ENCODE results near the gene EIF5. TPM values are rescaled to one million over a fixed set of nuclear protein-coding genes. Genes with fewer than 3 reads are reported as not detected.

The EIF5 gene
- total and polyA plus RNA-seq, 2 of the 4 experiments (the other 2 are of a cell fraction) = 181 to 241 TPM

GRCh38 chr14:103301512-103302354 is 32.3 kb upstream of the EIF5 start (continued):
- TF ChIP-seq, protein P1, sequence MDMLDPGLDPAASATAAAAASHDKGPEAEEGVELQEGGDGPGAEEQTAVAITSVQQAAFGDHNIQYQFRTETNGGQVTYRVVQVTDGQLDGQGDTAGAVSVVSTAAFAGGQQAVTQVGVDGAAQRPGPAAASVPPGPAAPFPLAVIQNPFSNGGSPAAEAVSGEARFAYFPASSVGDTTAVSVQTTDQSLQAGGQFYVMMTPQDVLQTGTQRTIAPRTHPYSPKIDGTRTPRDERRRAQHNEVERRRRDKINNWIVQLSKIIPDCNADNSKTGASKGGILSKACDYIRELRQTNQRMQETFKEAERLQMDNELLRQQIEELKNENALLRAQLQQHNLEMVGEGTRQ (IDR thresholded peaks at IDR 0.05; ENCODE audit: low read depth, low read length) = no peak

GRCh38 chr14:103302966-103303365 is 31.1 kb upstream of the EIF5 start:
- peak; percentile 17 for DNase-seq
- CTCF ChIA-PET = interaction anchor here (0.9 kb wide), 1 partner anchor 11 kb away, joined by 3 read pairs; no protein-coding TSS in a partner anchor

More at GRCh38 chr14:103302966-103303365, 31.1 kb upstream of the EIF5 start:
- in situ Hi-C loops (cut with MboI; ENCODE audit: low sequenced_read_pairs) (no loop called here), intact Hi-C loops (cut with micrococcal nuclease) (no loop called here), dilution Hi-C loops (cut with HindIII; ENCODE audit: low sequenced_read_pairs, unreplicated experiment) (no loop called here)
- Histone ChIP-seq H3K27me3 (ENCODE audit: control insufficient read depth, insufficient read depth, low read length) (peaks cover 2% of the 10 kb centered on the region), H3K4me1 (ENCODE audit: control insufficient read depth, insufficient read depth, low read length) (no peaks in the 10 kb centered on the region), H3K9ac (ENCODE audit: low read depth, low read length) (no peak overlapping the region), H3K4me2 (ENCODE audit: low read depth, low read length) (no peak overlapping the region), H2AFZ (replicated peaks; ENCODE audit: low read length, poor library complexity) (no peak overlapping the region), H4K20me1 (ENCODE audit: insufficient read depth, low read length) (no peaks in the 10 kb centered on the region), H2AK5ac (ENCODE audit: low read depth, low read length) (no peak overlapping the region), H3K4ac (ENCODE audit: low read depth, low read length) (no peak overlapping the region), H4K8ac (ENCODE audit: low read depth in 2 of 2, low read length in 2 of 2) (no peak overlapping the region; a peak in 1 of 4 replicates), H3K36me3 (ENCODE audit: control insufficient read depth, insufficient read depth, low read length) (no peaks in the 10 kb centered on the region), H3K79me1 (ENCODE audit: low read depth in 1 of 2, low read length in 2 of 2) (no peaks in the 10 kb centered on the region), H2BK15ac (ENCODE audit: low read depth, low read length) (no peak overlapping the region), H2AK9ac (replicated peaks; ENCODE audit: low read depth, low read length, poor library complexity) (no peak overlapping the region), H4K91ac (ENCODE audit: insufficient read depth, low read depth, low read length) (peak overlapping the region; percentile 37; the same call in 1 of the 2 replicates), H2BK5ac (ENCODE audit: low read depth, low read length, poor library complexity, severe bottlenecking) (no peak overlapping the region), H3K27ac (ENCODE audit: insufficient read depth, low read length) (peak overlapping the region; percentile 39; the same call in 1 of the 2 replicates), H3K4me3 (ENCODE audit: insufficient read depth, low read depth, low read length) (no peak overlapping the region), H2BK20ac (ENCODE audit: low read depth, low read length) (no peak overlapping the region), H3K9me1 (ENCODE audit: insufficient read depth, low read length) (no peaks in the 10 kb centered on the region), H3K23ac (ENCODE audit: low read depth, low read length) (no peak overlapping the region), H3K18ac (ENCODE audit: low read depth, low read length) (no peak overlapping the region; the same call in 1 of the 2 replicates), H2BK120ac (ENCODE audit: low read depth, low read length) (peak overlapping the region; percentile 2; the same call in 1 of the 2 replicates), H3K14ac (replicated peaks; ENCODE audit: low read depth, low read length) (no peak overlapping the region), H4K5ac (ENCODE audit: low read depth, low read length) (no peak overlapping the region; the same call in 1 of the 2 replicates), H3K9me3 (ENCODE audit: control insufficient read depth, insufficient read depth, low read length) (peaks cover 4% of the 10 kb centered on the region), H3K56ac (ENCODE audit: extremely low read depth, insufficient read depth, low read length) (no peak overlapping the region)
- BruUV-seq (replicated peaks) = no TSS peak
- TF ChIP-seq CHD1 (IDR thresholded peaks at IDR 0.05; ENCODE audit: low read depth, low read length) (no peak), CTCF (conservative IDR thresholded peaks at IDR 0.05; ENCODE audit: low read depth, low read length) (no peak), CEBPB (IDR thresholded peaks at IDR 0.05; ENCODE audit: low read depth, low read length) (peak; percentile 74; the same call in 1 of the 2 replicates)
- TF ChIP-seq, protein P1 (IDR thresholded peaks at IDR 0.05; ENCODE audit: low read depth, low read length) = no peak
- WGBS, 2 experiments (ENCODE audit: extremely low coverage in 2 of 2, insufficient read length in 1 of 2) = no CpG with 5 or more reads among the region's 1 CpG
- POLR2A ChIA-PET (ENCODE audit: unreplicated experiment) = no interaction called here
- ATAC-seq (ENCODE audit: low read depth) = 0 out of 2 replicates have a peak, but pooled peaks have one; percentile 17
